HG02798 (cell line): ENCODE measurements around the gene AKR1C8.
"Not testable (repeated sequence)": the region's sequence is repeated elsewhere in the genome, so short reads cannot be mapped to it uniquely, and the experiment has no call there.

Source experiments
- ATAC-seq: cut with Tn5 transposase; IDR thresholded peaks from one replicate; pipeline ENCODE4 v1.9.1; 2021; ENCODE audit warnings: mild to moderate bottlenecking; ENCODE audit not compliant: unreplicated experiment, poor library complexity

AKR1C8 gene

GRCh38 chr10:5116621-5117020 lies 68.3 kb downstream of the AKR1C8 start:
- ATAC-seq: no peak

GRCh38 chr10:5109861-5110260 lies 75.1 kb downstream of the AKR1C8 start:
- not testable (repeated sequence) for ATAC-seq

DNA sequence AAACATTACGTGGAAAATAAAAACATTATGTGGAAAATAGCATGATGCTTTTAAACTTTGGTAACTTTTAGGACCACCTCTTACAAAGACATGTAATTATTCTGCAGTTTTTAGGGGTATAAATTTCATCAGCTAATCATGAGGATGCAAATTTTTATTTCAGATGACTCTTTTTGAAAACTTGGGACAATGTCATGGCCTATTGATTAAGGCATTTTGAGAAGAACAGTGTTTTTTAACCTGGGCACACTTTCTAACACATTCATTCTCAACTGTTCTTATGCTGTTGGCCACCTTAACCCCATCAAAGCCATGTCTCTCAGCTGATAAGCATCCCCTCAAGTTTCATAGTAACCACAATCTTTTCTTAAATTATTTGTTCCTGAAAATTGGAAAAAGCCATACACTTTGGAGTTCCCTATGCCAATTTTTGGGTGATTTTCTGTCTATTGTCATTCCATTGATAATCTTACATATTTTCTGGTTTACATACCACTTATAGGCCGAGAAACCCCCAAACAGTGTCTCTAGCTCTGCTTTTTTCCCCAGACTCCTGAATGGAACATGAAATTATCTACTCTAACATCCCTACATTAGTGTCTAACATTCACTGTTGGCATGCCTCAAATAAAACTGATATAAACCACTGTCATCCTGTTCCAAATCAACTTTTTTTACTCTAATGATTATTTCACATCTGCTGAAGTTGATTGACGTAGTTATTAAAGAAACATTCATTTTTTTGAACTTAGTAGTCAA lies 76.1 kb downstream of the AKR1C8 start:
- ATAC-seq: no peak

GRCh38 chr10:5107860-5108526 lies 77.0 kb downstream of the AKR1C8 start:
- ATAC-seq: no peak

DNA sequence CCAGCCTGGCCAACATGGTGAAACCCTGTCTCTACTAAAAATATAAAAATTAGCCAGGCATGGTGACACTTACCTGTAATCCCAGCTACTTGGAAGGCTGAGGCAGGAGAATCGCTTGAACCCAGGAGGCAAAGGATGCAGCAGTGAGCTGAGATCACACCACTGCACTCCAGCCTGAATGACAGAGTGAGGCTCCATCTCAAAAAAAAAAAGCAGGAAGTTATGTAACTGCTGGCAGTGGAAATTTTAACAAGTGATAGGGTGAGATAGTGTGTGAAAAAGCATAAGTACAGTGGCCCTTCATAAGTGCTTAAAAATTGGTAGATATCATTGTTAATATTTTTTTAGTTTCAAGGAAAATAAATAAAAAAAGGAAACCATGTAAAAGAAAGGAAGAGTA lies 78.4 kb downstream of the AKR1C8 start:
- no peak for ATAC-seq

- ATAC-seq: no peak
Observed at GRCh38 chr10:5105626-5106025, 79.3 kb downstream of the AKR1C8 start.
